Smooth muscle cell (in vitro differentiated cells): ENCODE measurements around the gene DROSHA. TPM values are rescaled to one million over a fixed set of nuclear protein-coding genes. Genes with fewer than 3 reads are reported as not detected.

ENCODE experiments used
- DNase-seq: peaks from one replicate; lab custom pipeline; 2025; ENCODE audit not compliant: unreplicated experiment; lab: John Stamatoyannopoulos, UW
- H2AFZ ChIP-seq: fragments of 200-600 bp; sonication (generic); 2 replicates; pipeline ENCODE4 v1.6.0; 2016; ENCODE audit warnings: antibody characterized with exemption, low read depth, mild to moderate bottlenecking
- H3F3A ChIP-seq: fragments of 200-600 bp; sonication (generic); 2 replicates; pipeline ENCODE4 v1.6.0; 2017; ENCODE audit warnings: antibody characterized with exemption, low read depth
- H3K27ac ChIP-seq: fragments of 200-600 bp; sonication (generic); 2 replicates; pipeline ENCODE4 v1.5.1; 2016; ENCODE audit warnings: low read depth, mild to moderate bottlenecking
- H3K27me3 ChIP-seq: fragments of 200-600 bp; sonication (generic); 2 replicates; pipeline ENCODE4 v1.6.1; 2016; ENCODE audit warnings: low read depth, mild to moderate bottlenecking
- H3K36me3 ChIP-seq: fragments of 200-600 bp; sonication (generic); 2 replicates; pipeline ENCODE4 v1.5.1; 2016; ENCODE audit warnings: low read depth
- H3K4me1 ChIP-seq: fragments of 200-600 bp; sonication (generic); 2 replicates; pipeline ENCODE4 v1.5.1; 2016; ENCODE audit warnings: low read depth
- H3K4me2 ChIP-seq: fragments of 200-600 bp; sonication (generic); 2 replicates; pipeline ENCODE4 v1.6.0; 2016; ENCODE audit warnings: mild to moderate bottlenecking
- H3K4me3 ChIP-seq: fragments of 200-600 bp; sonication (generic); 2 replicates; pipeline ENCODE4 v1.5.1; 2016; ENCODE audit warnings: mild to moderate bottlenecking
- H3K79me2 ChIP-seq: fragments of 200-600 bp; sonication (generic); 2 replicates; pipeline ENCODE4 v1.6.0; 2016; ENCODE audit warnings: low read depth, mild to moderate bottlenecking
- H3K9ac ChIP-seq: fragments of 200-600 bp; sonication (generic); 2 replicates; pipeline ENCODE4 v1.6.0; 2016; ENCODE audit warnings: low read depth
- H3K9me3 ChIP-seq: fragments of 200-600 bp; sonication (generic); replicated peaks from 2 replicates; pipeline ENCODE4 v1.5.1; 2016; ENCODE audit warnings: low read depth
- H4K20me1 ChIP-seq: fragments of 200-600 bp; sonication (generic); 2 replicates; pipeline ENCODE4 v1.6.0; 2016; ENCODE audit warnings: low read depth
- CTCF ChIP-seq: fragments of 200-600 bp; sonication (generic); IDR thresholded peaks from 2 replicates; pipeline ENCODE4 v1.5.1; 2017; ENCODE audit warnings: borderline replicate concordance, mild to moderate bottlenecking, antibody characterized with exemption; ENCODE audit not compliant: insufficient read depth, poor library complexity, severe bottlenecking
- WGBS: methylation state at CpG from one replicate; pipeline ENCODE4 v1.1.7; 2016; ENCODE audit warnings: low lambda C conversion rate; 5-methylcytosine and 5-hydroxymethylcytosine counted together
- polyA plus RNA-seq: library from polyadenylated mRNA; unstranded; fragments of >200 nt; fragmentation: Nextera tagmentation; extraction: Ambion mirVana; gene quantifications from 2 replicates; pipeline ENCODE4 v1.2.1, GENCODE V29; 2016
- total RNA-seq: library from RNA; depleted of rRNA; stranded (reverse); fragments of >200 nt; gene quantifications from 2 replicates; pipeline ENCODE4 v1.2.3, GENCODE V29; 2014

The DROSHA gene, protein sequence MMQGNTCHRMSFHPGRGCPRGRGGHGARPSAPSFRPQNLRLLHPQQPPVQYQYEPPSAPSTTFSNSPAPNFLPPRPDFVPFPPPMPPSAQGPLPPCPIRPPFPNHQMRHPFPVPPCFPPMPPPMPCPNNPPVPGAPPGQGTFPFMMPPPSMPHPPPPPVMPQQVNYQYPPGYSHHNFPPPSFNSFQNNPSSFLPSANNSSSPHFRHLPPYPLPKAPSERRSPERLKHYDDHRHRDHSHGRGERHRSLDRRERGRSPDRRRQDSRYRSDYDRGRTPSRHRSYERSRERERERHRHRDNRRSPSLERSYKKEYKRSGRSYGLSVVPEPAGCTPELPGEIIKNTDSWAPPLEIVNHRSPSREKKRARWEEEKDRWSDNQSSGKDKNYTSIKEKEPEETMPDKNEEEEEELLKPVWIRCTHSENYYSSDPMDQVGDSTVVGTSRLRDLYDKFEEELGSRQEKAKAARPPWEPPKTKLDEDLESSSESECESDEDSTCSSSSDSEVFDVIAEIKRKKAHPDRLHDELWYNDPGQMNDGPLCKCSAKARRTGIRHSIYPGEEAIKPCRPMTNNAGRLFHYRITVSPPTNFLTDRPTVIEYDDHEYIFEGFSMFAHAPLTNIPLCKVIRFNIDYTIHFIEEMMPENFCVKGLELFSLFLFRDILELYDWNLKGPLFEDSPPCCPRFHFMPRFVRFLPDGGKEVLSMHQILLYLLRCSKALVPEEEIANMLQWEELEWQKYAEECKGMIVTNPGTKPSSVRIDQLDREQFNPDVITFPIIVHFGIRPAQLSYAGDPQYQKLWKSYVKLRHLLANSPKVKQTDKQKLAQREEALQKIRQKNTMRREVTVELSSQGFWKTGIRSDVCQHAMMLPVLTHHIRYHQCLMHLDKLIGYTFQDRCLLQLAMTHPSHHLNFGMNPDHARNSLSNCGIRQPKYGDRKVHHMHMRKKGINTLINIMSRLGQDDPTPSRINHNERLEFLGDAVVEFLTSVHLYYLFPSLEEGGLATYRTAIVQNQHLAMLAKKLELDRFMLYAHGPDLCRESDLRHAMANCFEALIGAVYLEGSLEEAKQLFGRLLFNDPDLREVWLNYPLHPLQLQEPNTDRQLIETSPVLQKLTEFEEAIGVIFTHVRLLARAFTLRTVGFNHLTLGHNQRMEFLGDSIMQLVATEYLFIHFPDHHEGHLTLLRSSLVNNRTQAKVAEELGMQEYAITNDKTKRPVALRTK (N-terminal part only)
- total RNA-seq (33.8 and 50.5 TPM in 2 replicates), polyA plus RNA-seq (35.3 and 38.5 TPM in 2 replicates)

GRCh38 chr5:31531888-31532547, at the start of gene DROSHA, which contains the start of gene C5orf22:
DROSHA (minus strand) TSS chr5:31532093; CDS start chr5:31529059, 3,034 bp downstream.
C5orf22 (plus strand) TSS chr5:31532301; CDS start chr5:31532393, 92 bp downstream.
- H3K4me3 ChIP-seq = peak within 1 kb of the TSS; percentile 90
- under 1% methylated on average over 52 of the region's 52 CpGs for WGBS
- H3K79me2 ChIP-seq = peaks cover 46% of the 10 kb centered on the region
- H3K9ac ChIP-seq = peak within 1 kb of the TSS; percentile 69
- peaks cover 16% of the 10 kb centered on the region for H3K4me1 ChIP-seq
- no peaks in the 10 kb centered on the region for H3K9me3 ChIP-seq
- DNase-seq = peak; percentile 81
- peaks cover 11% of the 10 kb centered on the region for H4K20me1 ChIP-seq
- H3K27ac ChIP-seq = peak within 1 kb of the TSS; percentile 47
- H3K36me3 ChIP-seq = peaks cover 26% of the 10 kb centered on the region
- H2AFZ ChIP-seq = peak within 1 kb of the TSS; percentile 96
- H3K4me2 ChIP-seq = peak within 1 kb of the TSS; percentile 94
- TF ChIP-seq CTCF = no peak
- H3K27me3 ChIP-seq = no peaks in the 10 kb centered on the region
- H3F3A ChIP-seq = no peaks in the 10 kb centered on the region

- WGBS = 87% methylated on average over 2 of the region's 2 CpGs
- Histone ChIP-seq H2AFZ (no peak overlapping the region), H3K9me3 (no peaks in the 10 kb centered on the region), H3K9ac (no peak overlapping the region), H3K79me2 (no peaks in the 10 kb centered on the region), H3K4me1 (no peaks in the 10 kb centered on the region), H3K27ac (no peak overlapping the region), H3K4me2 (no peak overlapping the region), H3K4me3 (no peak overlapping the region), H3K36me3 (no peaks in the 10 kb centered on the region), H3F3A (no peaks in the 10 kb centered on the region), H4K20me1 (no peaks in the 10 kb centered on the region), H3K27me3 (no peaks in the 10 kb centered on the region)
- no peak for DNase-seq
- no peak for TF ChIP-seq CTCF
Measured at GRCh38 chr5:31579558-31579957, 47.7 kb upstream of the DROSHA start.

- Histone ChIP-seq H3K9ac (no peak overlapping the region), H3K36me3 (no peaks in the 10 kb centered on the region), H3K79me2 (no peaks in the 10 kb centered on the region), H3F3A (no peaks in the 10 kb centered on the region), H3K4me1 (no peaks in the 10 kb centered on the region), H3K9me3 (no peaks in the 10 kb centered on the region), H2AFZ (no peak overlapping the region), H3K27ac (no peak overlapping the region), H3K4me2 (no peak overlapping the region), H3K4me3 (no peak overlapping the region), H3K27me3 (no peaks in the 10 kb centered on the region), H4K20me1 (no peaks in the 10 kb centered on the region)
- no peak for TF ChIP-seq CTCF
- DNase-seq = no peak
- 93% methylated on average over 3 of the region's 3 CpGs for WGBS
Measured at GRCh38 chr5:31577438-31577837, 45.5 kb upstream of the DROSHA start.
